ENCODE data around the gene CFAP69.
"Not testable (repeated sequence)": the region's sequence is repeated elsewhere in the genome, so short reads cannot be mapped to it uniquely, and the experiment has no call there.

The CFAP69 gene

DNA sequence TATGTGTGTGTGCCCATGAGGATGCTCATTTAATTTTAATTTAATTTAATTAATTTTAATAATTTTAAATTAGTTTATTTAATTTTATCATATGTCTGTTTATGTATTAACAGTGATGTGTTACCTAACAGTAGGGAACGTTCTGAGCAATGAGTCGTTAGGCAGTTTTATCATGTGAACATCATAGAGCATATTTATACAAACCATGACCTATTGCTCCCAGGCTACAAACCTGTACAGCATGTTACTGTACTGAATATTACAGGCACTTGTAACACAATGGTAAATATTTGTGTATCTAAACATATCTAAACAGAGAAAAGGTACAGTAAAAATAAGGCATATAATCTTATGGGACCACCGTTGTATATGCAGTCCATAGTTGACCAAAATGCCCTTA, 13.7 kb upstream of the CFAP69 start:
- DNase-seq (ENCODE audit: low spot score), result no peak

DNA sequence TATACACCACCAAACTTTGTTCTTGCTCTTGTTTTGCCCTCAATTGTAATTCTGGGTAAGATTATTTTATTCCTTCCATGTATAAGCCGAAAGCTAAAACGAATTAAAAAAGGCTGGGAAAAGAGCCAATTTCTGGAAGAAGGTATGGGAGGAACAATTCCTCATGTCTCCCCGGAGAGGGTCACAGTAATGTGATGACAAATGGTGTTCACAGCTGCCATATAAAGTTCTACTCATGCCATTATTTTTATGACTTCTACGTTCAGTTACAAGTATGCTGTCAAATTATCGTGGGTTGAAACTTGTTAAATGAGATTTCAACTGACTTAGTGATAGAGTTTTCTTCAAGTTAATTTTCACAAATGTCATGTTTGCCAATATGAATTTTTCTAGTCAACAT, 12.5 kb upstream of the CFAP69 start:
- DNase-seq (ENCODE audit: low spot score), result no peak

DNA sequence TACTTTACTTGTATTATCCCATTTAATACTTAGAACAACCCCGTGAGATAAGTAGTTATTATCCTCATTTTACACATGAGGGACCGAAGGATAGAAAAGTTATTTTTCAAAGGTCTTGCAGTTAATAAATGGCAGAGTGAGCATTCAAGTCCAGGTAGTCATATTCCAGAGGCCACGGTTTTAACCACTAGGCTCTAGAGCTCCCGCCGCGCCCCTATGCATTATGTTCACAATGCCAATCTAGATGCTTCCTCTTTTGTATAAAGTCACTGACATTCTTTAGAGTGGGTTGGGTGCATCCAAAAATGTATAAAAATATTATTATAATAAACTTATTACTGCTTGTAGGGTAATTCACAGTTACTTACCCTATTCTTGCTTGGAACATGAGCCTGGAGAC, 11.4 kb upstream of the CFAP69 start:
- no peak for DNase-seq (ENCODE audit: low spot score)

DNA sequence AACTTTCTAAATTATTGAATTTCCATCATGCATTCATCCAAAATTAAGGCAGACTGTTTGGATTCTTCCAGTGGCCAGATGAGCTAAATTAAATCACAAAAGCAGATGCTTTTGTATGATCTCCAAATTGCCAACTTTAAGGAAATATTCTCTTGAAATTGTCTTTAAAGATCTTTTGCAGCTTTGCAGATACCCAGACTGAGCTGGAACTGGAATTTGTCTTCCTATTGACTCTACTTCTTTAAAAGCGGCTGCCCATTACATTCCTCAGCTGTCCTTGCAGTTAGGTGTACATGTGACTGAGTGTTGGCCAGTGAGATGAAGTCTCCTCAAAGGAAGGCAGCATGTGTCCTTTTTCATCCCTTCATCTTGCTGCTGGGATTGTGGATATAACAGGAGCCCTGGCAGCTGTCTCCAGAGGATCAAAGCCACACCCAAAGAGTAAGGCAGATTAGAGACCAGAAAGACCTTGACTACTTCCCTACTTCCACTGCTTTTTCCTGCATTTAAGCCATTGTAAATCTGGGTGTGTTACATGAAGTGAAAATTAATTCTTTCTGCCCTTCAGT, 8.2 kb upstream of the CFAP69 start:
- DNase-seq (ENCODE audit: low spot score), result no peak

GRCh38 chr7:90238022-90238421, 7.0 kb upstream of the CFAP69 start:
- DNase-seq (ENCODE audit: low spot score), result no peak

DNA sequence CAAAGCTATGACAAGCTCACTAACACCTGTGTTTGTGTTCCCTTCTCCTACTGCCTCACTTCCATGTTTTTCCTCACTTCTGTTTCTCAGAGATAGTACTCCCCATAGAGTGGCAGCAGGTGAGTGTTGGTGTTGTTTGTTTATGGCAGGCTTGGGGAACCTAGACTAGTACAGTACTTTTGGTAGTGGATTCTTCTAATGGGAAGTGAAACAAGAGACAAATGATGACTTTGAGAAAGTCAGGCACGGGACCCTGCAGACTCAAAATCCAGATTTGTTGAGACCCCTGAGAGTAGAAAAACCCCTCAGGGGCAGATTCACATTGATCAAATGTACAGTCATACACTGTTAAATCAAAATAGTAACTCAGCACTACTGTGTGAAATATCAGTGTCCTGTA, 6.4 kb upstream of the CFAP69 start:
- DNase-seq (ENCODE audit: low spot score), result no peak

GRCh38 chr7:90239050-90239449, 5.9 kb upstream of the CFAP69 start:
- no peak for DNase-seq (ENCODE audit: low spot score)

- no peak for DNase-seq (ENCODE audit: low spot score)
Observed at GRCh38 chr7:90239625-90240228, 5.2 kb upstream of the CFAP69 start.

DNA sequence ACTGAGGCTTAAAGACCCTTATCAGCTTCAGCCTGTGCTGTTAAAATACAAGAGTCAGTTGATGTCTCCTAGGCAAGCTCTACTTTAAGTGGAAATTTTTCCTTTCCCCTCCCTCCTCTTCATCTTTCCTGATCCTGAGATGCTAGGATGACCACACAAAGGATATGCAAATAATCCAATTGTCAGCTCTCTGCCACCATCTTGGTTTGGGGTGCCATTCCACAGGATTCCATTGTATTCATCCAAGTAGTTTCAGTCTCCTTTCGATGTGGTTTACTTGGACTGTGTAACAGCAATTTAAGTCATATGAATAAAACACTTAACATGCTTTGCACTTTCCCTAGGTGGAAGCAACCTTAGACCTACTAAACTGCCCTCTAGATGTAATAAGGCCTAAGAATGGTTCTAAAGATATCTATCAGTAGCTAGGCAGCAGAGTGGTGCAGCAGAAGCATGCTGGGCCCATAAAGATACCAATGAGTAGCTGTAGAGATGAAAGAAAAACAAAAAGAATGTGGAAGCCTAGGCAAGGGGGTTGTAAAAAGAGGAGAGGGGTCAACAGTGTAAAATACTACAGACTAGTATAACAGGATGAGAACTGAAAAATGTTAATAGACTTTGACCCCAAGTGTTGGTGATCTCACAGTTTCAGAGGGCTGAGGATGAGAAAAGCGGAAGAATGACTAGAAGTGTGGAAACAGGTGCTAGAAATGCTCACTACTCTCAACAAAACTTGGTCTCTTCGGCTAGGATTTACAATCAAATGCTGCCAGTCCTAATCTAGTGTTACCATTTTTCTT, 2.4 kb upstream of the CFAP69 start:
- DNase-seq (ENCODE audit: low spot score), result no peak

GRCh38 chr7:90243556-90243955, 1.4 kb upstream of the CFAP69 start:
- no peak for DNase-seq (ENCODE audit: low spot score)

DNA sequence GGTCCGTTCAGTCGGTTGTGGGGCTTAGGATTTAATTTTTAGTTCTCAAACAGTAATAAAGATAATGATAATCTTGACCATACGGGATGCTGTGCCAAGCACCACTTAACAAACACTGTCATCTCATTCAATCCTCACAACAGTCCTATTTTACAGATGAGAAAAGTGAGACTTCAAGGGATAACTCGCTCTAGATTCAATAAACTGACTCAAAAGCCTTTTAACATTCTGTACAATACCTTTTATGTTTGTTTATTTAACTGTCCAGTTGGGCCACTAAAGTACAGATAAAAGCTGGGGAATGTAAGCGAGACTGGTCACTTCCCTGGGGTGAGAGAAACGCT, 437 bp upstream of the CFAP69 start:
- no peak for DNase-seq (ENCODE audit: low spot score)

DNA sequence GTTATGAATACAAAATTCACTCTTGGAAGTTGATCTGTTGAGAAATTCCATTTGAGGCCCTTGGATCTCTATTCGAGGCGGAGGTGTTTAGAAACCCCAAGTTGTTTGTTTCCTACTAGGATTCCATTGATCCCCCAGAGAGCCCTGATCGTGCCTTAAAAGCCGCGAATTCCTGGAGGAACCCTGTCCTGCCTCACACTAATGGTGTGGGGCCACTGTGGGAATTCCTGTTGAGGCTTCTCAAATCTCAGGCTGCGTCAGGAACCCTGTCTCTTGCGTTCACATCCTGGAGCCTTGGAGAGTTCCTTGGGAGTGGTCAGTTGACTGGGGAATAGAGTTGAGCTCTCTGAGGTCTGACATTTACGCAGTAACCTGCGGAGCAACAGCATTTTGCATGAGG, 1.2 kb downstream of the CFAP69 start:
- DNase-seq (ENCODE audit: low spot score), result peak; percentile 39

- DNase-seq (ENCODE audit: low spot score), result no peak
Observed at GRCh38 chr7:90248706-90249105, 3.7 kb downstream of the CFAP69 start.

GRCh38 chr7:90250601-90251303, 5.8 kb downstream of the CFAP69 start:
- DNase-seq (ENCODE audit: low spot score), result peak; percentile 68

DNA sequence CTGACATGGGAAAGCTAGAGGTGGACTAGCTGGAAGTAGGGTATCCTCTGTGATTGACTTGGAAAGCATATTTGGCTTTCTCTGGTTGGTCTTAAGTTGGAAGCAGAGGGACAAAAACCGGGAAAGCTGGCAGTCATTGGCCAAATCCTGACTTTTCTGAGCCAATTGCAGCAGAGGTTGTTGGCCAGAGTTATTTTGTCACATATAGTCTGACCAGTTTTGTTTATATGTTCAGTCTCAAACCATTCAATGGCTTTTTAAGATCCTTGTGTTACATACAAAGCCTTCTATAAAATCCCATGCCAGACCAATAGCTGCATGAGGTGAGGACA, 6.3 kb downstream of the CFAP69 start:
- peak; percentile 25 for DNase-seq (ENCODE audit: low spot score)

DNA sequence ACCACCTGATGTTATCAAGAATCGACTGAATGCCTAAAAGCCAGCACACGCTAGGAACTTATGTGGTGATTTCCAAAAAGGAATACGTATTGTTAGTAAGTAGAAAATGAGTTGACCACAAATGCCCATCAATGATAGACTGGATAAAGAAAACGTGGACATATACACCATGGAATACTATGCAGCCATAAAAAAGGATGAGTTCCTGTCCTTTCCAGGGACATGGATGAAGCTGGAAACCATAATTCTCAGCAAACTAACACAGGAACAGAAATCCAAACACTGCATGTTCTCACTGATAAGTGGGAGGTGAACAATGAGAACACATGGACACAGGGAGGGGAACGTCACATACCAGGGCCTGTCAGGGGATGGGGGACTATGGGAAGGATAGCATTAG, 11.0 kb downstream of the CFAP69 start:
- not testable (repeated sequence) for DNase-seq (ENCODE audit: low spot score)

GRCh38 chr7:90256778-90257177, 11.8 kb downstream of the CFAP69 start:
- DNase-seq (ENCODE audit: low spot score), result no peak

DNA sequence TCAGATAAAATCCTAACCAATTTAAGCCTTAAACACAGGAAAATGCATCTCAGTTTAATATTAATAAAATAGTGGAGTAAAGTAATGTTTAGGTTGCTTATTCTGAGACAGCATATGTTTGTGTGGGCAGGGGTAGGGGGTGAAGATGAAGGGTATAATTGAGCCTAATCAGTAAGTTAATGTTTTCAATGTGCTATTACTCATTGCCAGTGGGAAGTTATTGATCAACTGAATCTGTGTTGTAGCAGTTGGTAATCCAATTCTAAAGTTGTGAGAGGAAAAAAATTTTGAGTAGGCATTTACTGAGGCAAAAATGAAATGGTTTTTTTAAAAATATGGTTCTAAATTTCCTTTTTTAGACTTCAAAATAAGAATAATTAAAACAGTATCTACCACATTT, 16.5 kb downstream of the CFAP69 start:
- no peak for DNase-seq (ENCODE audit: low spot score)

DNA sequence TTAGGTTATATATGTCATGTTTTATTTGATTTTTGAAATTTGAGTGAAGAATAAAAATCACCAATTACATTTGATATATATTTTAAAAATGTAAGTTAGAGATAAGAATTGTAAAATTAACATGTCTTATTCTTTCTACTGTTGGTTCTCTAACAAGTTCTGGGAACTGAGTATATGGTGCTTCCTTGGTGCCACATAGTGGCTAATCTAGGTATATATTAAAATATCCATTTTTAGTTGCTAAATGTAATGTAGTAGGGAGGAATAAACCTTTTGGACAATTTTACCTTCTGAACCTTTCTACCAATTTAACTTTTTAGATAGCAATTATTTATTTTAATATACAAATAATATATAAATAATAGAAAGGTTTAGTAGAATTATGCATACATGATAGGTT, 17.5 kb downstream of the CFAP69 start:
- DNase-seq (ENCODE audit: low spot score), result peak; percentile 67

DNA sequence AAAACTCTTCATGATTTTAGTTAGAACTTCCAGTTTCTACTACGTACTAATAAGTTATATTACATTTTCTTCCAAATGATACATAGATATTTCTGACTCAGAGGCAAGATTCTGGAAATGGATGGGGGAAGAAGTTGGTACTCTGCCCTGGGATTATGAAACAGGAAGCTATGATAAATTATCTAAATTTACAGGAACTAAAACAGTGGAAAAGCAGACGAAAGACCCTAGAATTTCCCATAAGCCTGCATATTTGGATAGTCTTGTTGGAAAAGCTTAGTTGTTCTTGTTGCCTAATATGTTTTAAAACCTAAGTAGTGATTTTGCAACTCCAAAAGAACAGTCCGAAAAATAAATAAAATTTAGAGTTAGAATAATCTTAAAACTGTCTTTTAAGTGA, 21.8 kb downstream of the CFAP69 start:
- DNase-seq (ENCODE audit: low spot score), result peak; percentile 51

GRCh38 chr7:90267263-90267858, 22.4 kb downstream of the CFAP69 start:
- DNase-seq (ENCODE audit: low spot score), result no peak

GRCh38 chr7:90269163-90269562, 24.2 kb downstream of the CFAP69 start:
- no peak for DNase-seq (ENCODE audit: low spot score)
